Mononuclear cell (primary cell): ENCODE data around the gene ZKSCAN7. TPM values are rescaled to one million over a fixed set of nuclear protein-coding genes. Genes with fewer than 3 reads are reported as not detected.

Experiments used
- H3K27me3 ChIP-seq: 2 replicates; pipeline ENCODE4 v1.6.0; 2011; ENCODE audit warnings: low read length, control low read depth; ENCODE audit not compliant: insufficient read depth
- H3K4me1 ChIP-seq: 2 replicates; pipeline ENCODE4 v1.5.1; 2011; ENCODE audit warnings: mild to moderate bottlenecking, low read length, control low read depth; ENCODE audit not compliant: insufficient read depth
- H3K4me3 ChIP-seq: 2 replicates; pipeline ENCODE4 v1.5.1; 2011; ENCODE audit warnings: mild to moderate bottlenecking, low read length, moderate library complexity
- H3K9me3 ChIP-seq: 2 replicates; pipeline ENCODE4 v1.5.1; 2011; ENCODE audit warnings: low read depth, mild to moderate bottlenecking, control low read depth, low read length
- total RNA-seq: library from RNA; depleted of rRNA; stranded (reverse); fragments of >200 nt; gene quantifications from one replicate; pipeline ENCODE4 v1.2.3, GENCODE V29; 2012

The ZKSCAN7 gene
- total RNA-seq, 1 donor = 0.42 TPM

- Histone ChIP-seq H3K4me3 (no peak overlapping the region), H3K9me3 (no peaks in the 10 kb centered on the region), H3K27me3 (no peaks in the 10 kb centered on the region), H3K4me1 (no peaks in the 10 kb centered on the region)
These were observed 46.8 kb downstream of the ZKSCAN7 start for GRCh38 chr3:44601749-44602148.

GRCh38 chr3:44612678-44613077, 57.7 kb downstream of the ZKSCAN7 start:
- no peak overlapping the region for H3K4me3 ChIP-seq
- no peaks in the 10 kb centered on the region for H3K4me1 ChIP-seq
- H3K9me3 ChIP-seq = peaks cover 11% of the 10 kb centered on the region
- H3K27me3 ChIP-seq = no peaks in the 10 kb centered on the region

Other genes with a start within 250 kb of the ZKSCAN7 start
- 7.6 TPM for gene TCAIM, start 216.4 kb upstream of the ZKSCAN7 start, total RNA-seq
- gene ZNF445, start 77.5 kb upstream of the ZKSCAN7 start, total RNA-seq = 2.8 TPM
- gene ZNF660, start 29.8 kb downstream of the ZKSCAN7 start, total RNA-seq = 0.21 TPM
- gene ZNF197, start 69.8 kb downstream of the ZKSCAN7 start, total RNA-seq = 3.4 TPM
- gene ZNF35, start 93.5 kb downstream of the ZKSCAN7 start, total RNA-seq = 6.4 TPM
- 1.6 TPM for gene ZNF502, start 157.5 kb downstream of the ZKSCAN7 start, total RNA-seq
- 0.21 TPM for gene ZNF501, start 174.4 kb downstream of the ZKSCAN7 start, total RNA-seq
- gene KIAA1143, start 206.4 kb downstream of the ZKSCAN7 start, total RNA-seq = 17.0 TPM
- gene KIF15, start 206.6 kb downstream of the ZKSCAN7 start, total RNA-seq = 1.5 TPM